CD1c-positive myeloid dendritic cell (primary cell): ENCODE measurements around the gene ZBTB8OS.

Experiments
- DNase-seq: peaks from one replicate; pipeline ENCODE4 v3.0.0-alpha.2; 2016; ENCODE audit errors: extremely low spot score

ZBTB8OS gene

DNA sequence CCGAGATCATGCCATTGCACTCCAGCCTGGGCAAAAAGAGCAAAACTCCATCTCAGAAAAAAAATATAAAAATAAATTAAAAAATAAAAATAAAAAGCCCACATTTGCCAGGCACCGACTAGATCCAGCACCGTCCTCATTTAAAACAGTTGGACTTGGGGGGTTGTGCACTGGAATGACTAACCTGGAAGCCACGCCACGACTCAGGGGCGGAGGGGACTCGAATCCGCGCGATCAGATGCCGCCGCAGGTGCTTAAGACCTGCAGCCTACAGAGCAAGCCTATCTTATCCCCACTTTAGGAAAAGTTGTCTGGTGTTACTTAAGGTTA lies 38.5 kb downstream of the ZBTB8OS start:
- no peak for DNase-seq

- no peak for DNase-seq
Observed at GRCh38 chr1:32609180-32609579, 41.2 kb downstream of the ZBTB8OS start.

DNA sequence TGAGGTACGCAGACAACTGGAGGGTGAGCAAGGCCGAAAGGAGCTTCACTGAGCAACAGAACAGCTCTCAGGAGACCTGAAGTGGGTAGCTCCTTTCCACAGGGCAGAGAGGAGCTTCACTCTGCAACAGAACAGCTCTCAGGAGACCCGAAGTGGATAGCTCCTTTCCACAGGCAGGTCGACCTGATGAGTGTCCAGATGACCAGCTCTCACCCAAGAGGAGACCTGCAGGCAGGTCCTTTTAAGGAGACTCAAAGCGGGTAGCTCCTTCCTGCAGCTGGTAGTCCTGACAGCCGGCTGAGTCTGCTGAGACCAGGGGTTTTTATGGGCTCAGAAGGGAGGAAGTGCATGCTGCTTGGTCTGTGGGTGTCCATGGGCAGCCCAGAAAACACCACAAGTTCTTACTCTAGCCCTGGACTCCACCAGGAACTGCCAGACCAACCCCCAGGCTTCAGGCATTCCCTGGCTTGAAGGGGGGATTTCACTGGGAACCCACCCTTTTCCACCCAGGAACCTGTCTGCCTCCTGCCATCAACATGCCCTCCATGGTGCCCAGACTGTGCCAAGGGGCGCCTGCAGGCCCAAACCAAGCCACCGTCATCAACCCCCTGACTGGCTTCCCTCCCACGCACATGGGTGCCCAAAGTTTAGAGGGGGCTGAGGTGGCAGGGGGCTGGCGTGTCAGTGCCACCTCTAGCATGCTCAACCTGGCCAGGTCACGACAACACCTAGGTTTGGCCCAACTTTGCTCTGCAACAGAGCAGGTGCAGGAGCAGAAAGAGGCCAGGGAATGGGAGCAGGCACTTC lies 43.6 kb downstream of the ZBTB8OS start:
- no peak for DNase-seq

DNA sequence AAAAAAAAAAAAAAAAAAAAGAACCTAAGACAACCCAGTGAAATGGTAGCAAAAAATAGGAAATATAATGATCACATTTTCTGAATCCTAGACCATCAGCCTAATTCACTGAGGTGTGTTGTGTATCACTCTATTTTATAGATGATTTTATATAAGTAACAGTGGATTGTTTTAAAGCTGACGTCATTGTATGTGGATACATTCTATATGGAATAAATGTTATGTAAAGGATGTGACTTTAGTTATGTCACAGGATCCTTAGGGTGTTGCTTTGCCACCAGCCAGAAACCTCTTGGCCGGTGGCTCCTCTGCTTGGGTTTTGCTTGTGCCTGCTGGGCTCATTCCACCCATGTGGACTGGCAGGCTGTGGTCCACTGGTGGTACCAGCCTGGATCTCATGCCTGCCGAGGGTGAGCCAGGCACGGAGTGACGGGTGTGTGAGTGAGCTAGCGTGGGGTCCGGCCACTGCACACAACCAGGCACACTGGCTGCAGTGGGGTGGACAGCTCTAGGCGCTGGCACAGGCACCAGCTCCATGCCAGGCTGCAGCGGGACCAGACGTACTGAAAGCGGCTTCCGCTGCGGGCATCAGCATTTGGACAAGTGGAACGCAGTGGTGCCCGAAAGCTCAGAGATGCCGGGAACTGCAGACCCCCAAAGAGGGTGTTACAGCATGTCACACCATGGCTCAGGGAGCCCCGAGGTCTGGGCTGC lies 44.5 kb downstream of the ZBTB8OS start:
- no peak for DNase-seq

- no peak for DNase-seq
Observed at GRCh38 chr1:32600034-32600433, 50.3 kb downstream of the ZBTB8OS start.

- DNase-seq: no peak
Observed at GRCh38 chr1:32592943-32593342, 57.4 kb downstream of the ZBTB8OS start.

GRCh38 chr1:32580348-32581017 lies 69.9 kb downstream of the ZBTB8OS start:
- no peak for DNase-seq
